HCT116 (cell line): ENCODE results near the gene BBS9. TPM values are rescaled to one million over a fixed set of nuclear protein-coding genes. Genes with fewer than 3 reads are reported as not detected.

Experiments
- ATAC-seq: fragments of 200-7000 bp; cut with Tn5 transposase; 2 replicates; pipeline ENCODE4 v1.9.1; 2020; ENCODE audit warnings: mild to moderate bottlenecking, moderate library complexity
- BruUV-seq: library from RNA; stranded (reverse); fragments of 400-500 nt; replicated peaks from 2 replicates; lab custom pipeline; 2021; lab: Mats Ljungman, UMichigan
- CTCF ChIA-PET: fragments of 300-600 bp; sonication (Branson Sonifier 250); formaldehyde crosslinking; loops from one replicate; lab custom pipeline; 2021; ENCODE audit warnings: antibody characterized with exemption; lab: Charles Lee
- POLR2A ChIA-PET: fragments of 300-600, 350-600 bp; sonication (Branson Sonifier 250); formaldehyde crosslinking; loops from one replicate; lab custom pipeline; 2021; ENCODE audit warnings: antibody characterized with exemption; lab: Charles Lee
- RAD21 ChIA-PET, 2 experiments: fragments of 300-600 bp; sonication (Branson Sonifier 250); formaldehyde crosslinking; loops; one replicate each; lab custom pipeline; 2023; ENCODE audit warnings: low total read pairs in 2 of 2; ENCODE audit not compliant: uncharacterized antibody in 2 of 2, unreplicated experiment in 2 of 2, low non-redundant PET in 1 of 2; lab: Charles Lee
- DNase-seq: peaks from one replicate; pipeline ENCODE4 v3.0.0-alpha.2; 2010; ENCODE audit warnings: low read depth, low spot score
- H2AFZ ChIP-seq: fragments of 200-600 bp; shearing (Covaris generic), sonication (generic); 2 replicates; pipeline ENCODE4 v1.6.1; 2017; ENCODE audit warnings: low read depth, mixed run types, mixed read lengths, antibody characterized with exemption, low read length; ENCODE audit not compliant: poor library complexity, severe bottlenecking
- H3K27ac ChIP-seq: 2 replicates; pipeline ENCODE4 v1.5.1; 2012; ENCODE audit warnings: low read depth, low read length
- H3K27me3 ChIP-seq: fragments of 200-600 bp; sonication (generic); 2 replicates; pipeline ENCODE4 v1.6.1; 2016; ENCODE audit warnings: mixed run types, low read length, mixed read lengths; ENCODE audit not compliant: insufficient read depth
- H3K36me3 ChIP-seq, 2 experiments: fragments of 200-500 bp in 1 of 2; fragments of 200-600 bp in 1 of 2; sonication (Bioruptor generic) in 1 of 2; sonication (generic) in 1 of 2; 2 replicates each; pipeline versions ENCODE4 v1.5.1 to v1.6.1; 2014 to 2016; ENCODE audit warnings: low read length in 2 of 2, inconsistent platforms in 1 of 2, mixed read lengths in 1 of 2, mixed run types in 1 of 2; ENCODE audit not compliant: insufficient read depth in 2 of 2, control insufficient read depth in 1 of 2
- H3K4me1 ChIP-seq, 2 experiments: fragments of 200-600 bp in 1 of 2; sonication (generic) in 1 of 2; 2 replicates each; pipeline versions ENCODE4 v1.5.1 to v1.6.1; 2012 to 2017; ENCODE audit warnings: low read length in 2 of 2, inconsistent platforms in 1 of 2, mild to moderate bottlenecking in 1 of 2, mixed read lengths in 1 of 2, mixed run types in 1 of 2, moderate library complexity in 1 of 2; ENCODE audit not compliant: insufficient read depth in 2 of 2, control insufficient read depth in 1 of 2
- H3K4me2 ChIP-seq: fragments of 200-600 bp; sonication (generic); 2 replicates; pipeline ENCODE4 v1.6.1; 2017; ENCODE audit warnings: mixed run types, low read length, mixed read lengths
- H3K4me3 ChIP-seq, 2 experiments: fragments of 200-600 bp in 1 of 2; sonication (generic) in 1 of 2; replicated peaks in 1 of 2; 2 replicates each; pipeline ENCODE4 v1.5.1; 2011 to 2016; ENCODE audit warnings: low read length in 2 of 2, control low read depth in 1 of 2, low read depth in 1 of 2, mild to moderate bottlenecking in 1 of 2, mixed read lengths in 1 of 2, mixed run types in 1 of 2
- H3K79me2 ChIP-seq: fragments of 200-600 bp; sonication (generic); 2 replicates; pipeline ENCODE4 v1.6.1; 2017; ENCODE audit warnings: mild to moderate bottlenecking, mixed run types, low read length, moderate library complexity, mixed read lengths; ENCODE audit not compliant: insufficient read depth
- H3K9ac ChIP-seq: fragments of 200-600 bp; sonication (generic); 2 replicates; pipeline ENCODE4 v1.6.1; 2016; ENCODE audit warnings: low read length, mixed read lengths
- H3K9me2 ChIP-seq: fragments of 200-600 bp; sonication (generic), shearing (Covaris generic); 2 replicates; pipeline ENCODE4 v1.6.1; 2017; ENCODE audit warnings: mixed run types, mild to moderate bottlenecking, moderate library complexity; ENCODE audit not compliant: insufficient read depth
- H3K9me3 ChIP-seq, 2 experiments: fragments of 200-500 bp in 1 of 2; fragments of 200-600 bp in 1 of 2; sonication (Bioruptor generic) in 1 of 2; sonication (generic) in 1 of 2; 2 replicates each; pipeline ENCODE4 v1.6.1; 2014 to 2017; ENCODE audit warnings: low read length in 2 of 2, mixed read lengths in 2 of 2, inconsistent platforms in 1 of 2, low read depth in 1 of 2, mild to moderate bottlenecking in 1 of 2, mixed run types in 1 of 2, moderate library complexity in 1 of 2; ENCODE audit not compliant: control insufficient read depth in 1 of 2, insufficient read depth in 1 of 2
- H4K20me1 ChIP-seq: fragments of 200-600 bp; sonication (generic), shearing (Covaris generic); 2 replicates; pipeline ENCODE4 v1.6.1; 2017; ENCODE audit warnings: mixed run types, mild to moderate bottlenecking, moderate library complexity; ENCODE audit not compliant: insufficient read depth
- CBX3 ChIP-seq: IDR thresholded peaks from 2 replicates; pipeline ENCODE4 v1.6.1; 2012; ENCODE audit warnings: low read depth
- CEBPB ChIP-seq: IDR thresholded peaks from 2 replicates; pipeline ENCODE4 v1.6.1; 2012; ENCODE audit warnings: low read depth
- ELF1 ChIP-seq: IDR thresholded peaks from 2 replicates; pipeline ENCODE4 v1.6.1; 2012; ENCODE audit warnings: low read depth, borderline replicate concordance
- EZH2 ChIP-seq: fragments of 200-600 bp; sonication (generic); IDR thresholded peaks from 2 replicates; pipeline ENCODE4 v1.6.1; 2017; ENCODE audit warnings: antibody characterized with exemption, mixed run types
- EZH2phosphoT487 ChIP-seq: fragments of 200-600 bp; IDR thresholded peaks from 2 replicates; pipeline ENCODE4 v1.6.1; 2018; ENCODE audit warnings: antibody characterized with exemption, borderline replicate concordance
- JUND ChIP-seq: IDR thresholded peaks from 2 replicates; pipeline ENCODE4 v1.6.1; 2012
- POLR2AphosphoS5 ChIP-seq: IDR thresholded peaks from 2 replicates; pipeline ENCODE4 v1.6.1; 2011; ENCODE audit warnings: mild to moderate bottlenecking, low read depth, low read length, moderate library complexity
- RAD21 ChIP-seq: IDR thresholded peaks from 2 replicates; pipeline ENCODE4 v1.6.1; 2012; ENCODE audit warnings: low read depth, mild to moderate bottlenecking
- SIN3A ChIP-seq: IDR thresholded peaks from 2 replicates; pipeline ENCODE4 v1.6.1; 2012; ENCODE audit warnings: low read depth
- TCF7L2 ChIP-seq: IDR thresholded peaks from 2 replicates; pipeline ENCODE4 v1.7.0; 2011; ENCODE audit warnings: borderline replicate concordance, inconsistent platforms; ENCODE audit not compliant: insufficient read depth, insufficient read length; ENCODE audit errors: extremely low read depth
- YY1 ChIP-seq: IDR thresholded peaks from 2 replicates; pipeline ENCODE4 v1.6.1; 2011; ENCODE audit warnings: low read length, low read depth, moderate library complexity, mild to moderate bottlenecking; ENCODE audit not compliant: insufficient replicate concordance; ENCODE audit errors: extremely low read depth
- intact Hi-C: fragments of 100-400 bp; cut with micrococcal nuclease; formaldehyde crosslinking; loops from 2 replicates; pipeline ENCODE4 v1.10.0; 2022
- total RNA-seq: library from RNA; stranded (reverse); gene quantifications from one replicate; pipeline ENCODE4 v1.2.1, GENCODE V29; 2021; ENCODE audit not compliant: unreplicated experiment
- TF ChIP-seq, protein P1 (sequence below): IDR thresholded peaks from 2 replicates; pipeline ENCODE4 v1.6.1; 2011; ENCODE audit warnings: mild to moderate bottlenecking, low read length, moderate library complexity; ENCODE audit not compliant: insufficient replicate concordance; ENCODE audit errors: extremely low read depth
- TF ChIP-seq, protein P2 (sequence below), 3 experiments: fragments of 200-600 bp in 1 of 3; sonication (generic) in 1 of 3; IDR thresholded peaks in 2 of 3; conservative IDR thresholded peaks in 1 of 3; 2 replicates each; pipeline ENCODE4 v1.5.1; 2012 to 2017; ENCODE audit warnings: low read depth in 2 of 3, low read length in 2 of 3, antibody characterized with exemption in 1 of 3, borderline replicate concordance in 1 of 3, control low read depth in 1 of 3, mild to moderate bottlenecking in 1 of 3, mixed read lengths in 1 of 3, mixed run types in 1 of 3, moderate library complexity in 1 of 3; ENCODE audit not compliant: insufficient read depth in 1 of 3
- TF ChIP-seq, protein P3 (sequence below): IDR thresholded peaks from 2 replicates; pipeline ENCODE4 v1.6.1; 2012; ENCODE audit warnings: low read depth
- TF ChIP-seq, protein P4 (sequence below): IDR thresholded peaks from 2 replicates; pipeline ENCODE4 v1.6.1; 2012

The BBS9 gene
- total RNA-seq, 1 experiment from 2014 or later = 7.1 TPM

DNA sequence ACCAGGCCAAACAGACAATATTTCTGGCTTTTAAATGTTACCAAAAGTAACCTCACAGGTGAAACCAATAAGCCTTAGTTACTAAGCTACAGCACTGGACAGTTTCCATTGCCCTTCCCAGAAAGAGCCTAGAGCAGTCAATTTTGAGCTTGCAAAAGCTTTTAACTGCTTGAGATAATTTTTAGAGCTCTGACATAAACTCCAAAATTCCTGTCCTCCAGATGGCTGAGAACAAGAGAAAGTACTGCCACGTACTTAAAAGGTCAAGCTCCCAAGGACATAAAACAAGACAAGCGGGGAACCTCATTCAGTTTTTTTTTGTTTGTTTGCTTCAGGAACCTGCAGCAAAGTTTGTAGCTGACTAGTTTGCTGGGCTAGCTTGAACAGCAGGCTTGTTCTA is 54.1 kb downstream of the BBS9 start:
- no peaks in the 10 kb centered on the region for H3K4me1 ChIP-seq
- ATAC-seq (no peak), DNase-seq (no peak)
- TF ChIP-seq TCF7L2 (no peak), EZH2 (no peak), CEBPB (no peak), EZH2phosphoT487 (no peak), CBX3 (no peak), ELF1 (no peak), RAD21 (no peak), POLR2AphosphoS5 (no peak), JUND (no peak), SIN3A (no peak), YY1 (no peak)
- TF ChIP-seq, protein P1, sequence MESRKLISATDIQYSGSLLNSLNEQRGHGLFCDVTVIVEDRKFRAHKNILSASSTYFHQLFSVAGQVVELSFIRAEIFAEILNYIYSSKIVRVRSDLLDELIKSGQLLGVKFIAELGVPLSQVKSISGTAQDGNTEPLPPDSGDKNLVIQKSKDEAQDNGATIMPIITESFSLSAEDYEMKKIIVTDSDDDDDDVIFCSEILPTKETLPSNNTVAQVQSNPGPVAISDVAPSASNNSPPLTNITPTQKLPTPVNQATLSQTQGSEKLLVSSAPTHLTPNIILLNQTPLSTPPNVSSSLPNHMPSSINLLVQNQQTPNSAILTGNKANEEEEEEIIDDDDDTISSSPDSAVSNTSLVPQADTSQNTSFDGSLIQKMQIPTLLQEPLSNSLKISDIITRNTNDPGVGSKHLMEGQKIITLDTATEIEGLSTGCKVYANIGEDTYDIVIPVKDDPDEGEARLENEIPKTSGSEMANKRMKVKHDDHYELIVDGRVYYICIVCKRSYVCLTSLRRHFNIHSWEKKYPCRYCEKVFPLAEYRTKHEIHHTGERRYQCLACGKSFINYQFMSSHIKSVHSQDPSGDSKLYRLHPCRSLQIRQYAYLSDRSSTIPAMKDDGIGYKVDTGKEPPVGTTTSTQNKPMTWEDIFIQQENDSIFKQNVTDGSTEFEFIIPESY = no peak
- TF ChIP-seq, protein P2, sequence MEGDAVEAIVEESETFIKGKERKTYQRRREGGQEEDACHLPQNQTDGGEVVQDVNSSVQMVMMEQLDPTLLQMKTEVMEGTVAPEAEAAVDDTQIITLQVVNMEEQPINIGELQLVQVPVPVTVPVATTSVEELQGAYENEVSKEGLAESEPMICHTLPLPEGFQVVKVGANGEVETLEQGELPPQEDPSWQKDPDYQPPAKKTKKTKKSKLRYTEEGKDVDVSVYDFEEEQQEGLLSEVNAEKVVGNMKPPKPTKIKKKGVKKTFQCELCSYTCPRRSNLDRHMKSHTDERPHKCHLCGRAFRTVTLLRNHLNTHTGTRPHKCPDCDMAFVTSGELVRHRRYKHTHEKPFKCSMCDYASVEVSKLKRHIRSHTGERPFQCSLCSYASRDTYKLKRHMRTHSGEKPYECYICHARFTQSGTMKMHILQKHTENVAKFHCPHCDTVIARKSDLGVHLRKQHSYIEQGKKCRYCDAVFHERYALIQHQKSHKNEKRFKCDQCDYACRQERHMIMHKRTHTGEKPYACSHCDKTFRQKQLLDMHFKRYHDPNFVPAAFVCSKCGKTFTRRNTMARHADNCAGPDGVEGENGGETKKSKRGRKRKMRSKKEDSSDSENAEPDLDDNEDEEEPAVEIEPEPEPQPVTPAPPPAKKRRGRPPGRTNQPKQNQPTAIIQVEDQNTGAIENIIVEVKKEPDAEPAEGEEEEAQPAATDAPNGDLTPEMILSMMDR (IDR thresholded peaks at IDR 0.05 in 2 of 3, conservative IDR thresholded peaks at IDR 0.05 in 1 of 3; ENCODE audit: borderline replicate concordance in 1 of 3, insufficient read depth in 1 of 3, low read depth in 2 of 3, low read length in 2 of 3) = no peak
- TF ChIP-seq, protein P3, sequence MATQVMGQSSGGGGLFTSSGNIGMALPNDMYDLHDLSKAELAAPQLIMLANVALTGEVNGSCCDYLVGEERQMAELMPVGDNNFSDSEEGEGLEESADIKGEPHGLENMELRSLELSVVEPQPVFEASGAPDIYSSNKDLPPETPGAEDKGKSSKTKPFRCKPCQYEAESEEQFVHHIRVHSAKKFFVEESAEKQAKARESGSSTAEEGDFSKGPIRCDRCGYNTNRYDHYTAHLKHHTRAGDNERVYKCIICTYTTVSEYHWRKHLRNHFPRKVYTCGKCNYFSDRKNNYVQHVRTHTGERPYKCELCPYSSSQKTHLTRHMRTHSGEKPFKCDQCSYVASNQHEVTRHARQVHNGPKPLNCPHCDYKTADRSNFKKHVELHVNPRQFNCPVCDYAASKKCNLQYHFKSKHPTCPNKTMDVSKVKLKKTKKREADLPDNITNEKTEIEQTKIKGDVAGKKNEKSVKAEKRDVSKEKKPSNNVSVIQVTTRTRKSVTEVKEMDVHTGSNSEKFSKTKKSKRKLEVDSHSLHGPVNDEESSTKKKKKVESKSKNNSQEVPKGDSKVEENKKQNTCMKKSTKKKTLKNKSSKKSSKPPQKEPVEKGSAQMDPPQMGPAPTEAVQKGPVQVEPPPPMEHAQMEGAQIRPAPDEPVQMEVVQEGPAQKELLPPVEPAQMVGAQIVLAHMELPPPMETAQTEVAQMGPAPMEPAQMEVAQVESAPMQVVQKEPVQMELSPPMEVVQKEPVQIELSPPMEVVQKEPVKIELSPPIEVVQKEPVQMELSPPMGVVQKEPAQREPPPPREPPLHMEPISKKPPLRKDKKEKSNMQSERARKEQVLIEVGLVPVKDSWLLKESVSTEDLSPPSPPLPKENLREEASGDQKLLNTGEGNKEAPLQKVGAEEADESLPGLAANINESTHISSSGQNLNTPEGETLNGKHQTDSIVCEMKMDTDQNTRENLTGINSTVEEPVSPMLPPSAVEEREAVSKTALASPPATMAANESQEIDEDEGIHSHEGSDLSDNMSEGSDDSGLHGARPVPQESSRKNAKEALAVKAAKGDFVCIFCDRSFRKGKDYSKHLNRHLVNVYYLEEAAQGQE = no peak
- TF ChIP-seq, protein P4, sequence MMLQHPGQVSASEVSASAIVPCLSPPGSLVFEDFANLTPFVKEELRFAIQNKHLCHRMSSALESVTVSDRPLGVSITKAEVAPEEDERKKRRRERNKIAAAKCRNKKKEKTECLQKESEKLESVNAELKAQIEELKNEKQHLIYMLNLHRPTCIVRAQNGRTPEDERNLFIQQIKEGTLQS = no peak
- H3K79me2 ChIP-seq = no peaks in the 10 kb centered on the region
- intact Hi-C loops = loop anchor here (10.0 kb wide), 2 partner anchors 571 to 1411 kb away; no protein-coding TSS in a partner anchor
- ChIA-PET POLR2A (no interaction called here), CTCF (interaction anchor here (0.8 to 1.5 kb wide), 4 partner anchors 59 to 904 kb away, joined by 3 read pairs; no protein-coding TSS in a partner anchor), RAD21 (interaction anchor here in 1 of 2 experiments (0.7 kb wide), 1 partner anchor 1767 kb away, joined by 4 read pairs; no protein-coding TSS in a partner anchor)
- H3K27ac ChIP-seq = no peak overlapping the region
- BruUV-seq = no TSS peak
- no peaks in the 10 kb centered on the region for H3K27me3 ChIP-seq
- H3K4me3 ChIP-seq = no peak overlapping the region
- no peak overlapping the region for H3K4me2 ChIP-seq
- no peak overlapping the region for H2AFZ ChIP-seq
- no peaks in the 10 kb centered on the region for H4K20me1 ChIP-seq
- no peaks in the 10 kb centered on the region for H3K9me2 ChIP-seq
- no peaks in the 10 kb centered on the region for H3K36me3 ChIP-seq
- H3K9ac ChIP-seq = no peak overlapping the region
- no peaks in the 10 kb centered on the region for H3K9me3 ChIP-seq
